Measurements from ENCODE around the gene SYNJ1. TPM values are rescaled to one million over a fixed set of nuclear protein-coding genes. Genes with fewer than 3 reads are reported as not detected.

SYNJ1 gene
- total and polyA plus RNA-seq, 2 of the 13 experiments (the other 11 are each of a cell fraction or from before 2014, with no cell fraction given) = 2.0 to 2.7 TPM

GRCh38 chr21:32727687-32728455 lies at the start of gene SYNJ1 (continued):
- TF ChIP-seq THAP9 (CRISPR knock-in tag; IDR thresholded peaks at IDR 0.05; ENCODE audit: borderline replicate concordance) (peak; percentile 78; the same call in 1 of the 2 replicates), SRSF4 (IDR thresholded peaks at IDR 0.05; ENCODE audit: low read depth, low read length, poor library complexity, severe bottlenecking) (no peak), ZC3H13 (CRISPR knock-in tag; IDR thresholded peaks at IDR 0.05) (0 out of 2 replicates have a peak, but pooled peaks have one; percentile 54), SALL1 (CRISPR knock-in tag; IDR thresholded peaks at IDR 0.05) (peak; percentile 80), ZNF747 (CRISPR knock-in tag; IDR thresholded peaks at IDR 0.05; ENCODE audit: borderline replicate concordance) (0 out of 2 replicates have a peak, but pooled peaks have one; percentile 34), SMAD9 (CRISPR knock-in tag; IDR thresholded peaks at IDR 0.05) (no peak), ZNF513 (CRISPR knock-in tag; conservative IDR thresholded peaks at IDR 0.05) (no peak), ZNF687 (CRISPR knock-in tag; IDR thresholded peaks at IDR 0.05) (peak; percentile 83), SCMH1 (CRISPR knock-in tag; IDR thresholded peaks at IDR 0.05; ENCODE audit: borderline replicate concordance) (no peak), ZNF276 (CRISPR knock-in tag; IDR thresholded peaks at IDR 0.05; ENCODE audit: low read depth) (peak; percentile 49; the same call in 1 of the 2 replicates), ZBTB21 (CRISPR knock-in tag; IDR thresholded peaks at IDR 0.05) (no peak; the same call in 1 of the 2 replicates), JARID2 (CRISPR knock-in tag; IDR thresholded peaks at IDR 0.05; ENCODE audit: insufficient replicate concordance) (no peak), HOXA3 (CRISPR knock-in tag; IDR thresholded peaks at IDR 0.05) (peak; percentile 87), ZNF335 (CRISPR knock-in tag; IDR thresholded peaks at IDR 0.05) (0 out of 2 replicates have a peak, but pooled peaks have one; percentile 50), ZFP36L1 (CRISPR knock-in tag; IDR thresholded peaks at IDR 0.05) (peak; percentile 82; the same call in 1 of the 2 replicates)
